Liver (tissue), 9 donors: ENCODE results near the gene SLMAP. TPM values are rescaled to one million over a fixed set of nuclear protein-coding genes. Genes with fewer than 3 reads are reported as not detected.

ENCODE experiments used
- DNase-seq: peaks from one replicate; pipeline ENCODE4 v3.0.0-alpha.2; 2017; ENCODE audit warnings: low spot score
- H3K27ac ChIP-seq, 2 donors: one replicate each; pipeline ENCODE4 v1.7.0; 2013; ENCODE audit warnings: inconsistent platforms in 2 of 2, low read length in 2 of 2, control low read depth in 1 of 2, low read depth in 1 of 2, mild to moderate bottlenecking in 1 of 2
- H3K27me3 ChIP-seq, 4 donors: one replicate each; pipeline versions ENCODE4 v1.6.1 to v1.7.0; 2013; ENCODE audit warnings: low read length in 3 of 4, inconsistent platforms in 1 of 4, mild to moderate bottlenecking in 1 of 4, moderate library complexity in 1 of 4; ENCODE audit not compliant: control insufficient read depth in 4 of 4, insufficient read depth in 4 of 4
- H3K36me3 ChIP-seq, 4 donors: one replicate each; pipeline versions ENCODE4 v1.6.1 to v1.7.0; 2013; ENCODE audit warnings: low read length in 3 of 4, mild to moderate bottlenecking in 3 of 4, low read depth in 1 of 4, moderate library complexity in 1 of 4; ENCODE audit not compliant: control insufficient read depth in 4 of 4, insufficient read depth in 3 of 4
- H3K4me1 ChIP-seq, 4 donors: one replicate each; pipeline versions ENCODE4 v1.6.1 to v1.7.0; 2013; ENCODE audit warnings: low read length in 3 of 4, mild to moderate bottlenecking in 3 of 4, moderate library complexity in 1 of 4; ENCODE audit not compliant: control insufficient read depth in 4 of 4, insufficient read depth in 4 of 4
- H3K4me3 ChIP-seq, 3 donors: one replicate each; pipeline versions ENCODE4 v1.6.1 to v1.7.0; 2013; ENCODE audit warnings: low read length in 3 of 3, control low read depth in 1 of 3, low read depth in 1 of 3, mild to moderate bottlenecking in 1 of 3
- H3K9ac ChIP-seq, 2 donors: one replicate each; pipeline ENCODE4 v1.7.0; 2013; ENCODE audit warnings: low read length in 2 of 2, mild to moderate bottlenecking in 2 of 2, moderate library complexity in 2 of 2, control low read depth in 1 of 2, low read depth in 1 of 2
- H3K9me3 ChIP-seq, 4 donors: one replicate each; pipeline versions ENCODE4 v1.6.1 to v1.7.0; 2013; ENCODE audit warnings: low read length in 3 of 4; ENCODE audit not compliant: control insufficient read depth in 4 of 4
- CTCF ChIP-seq: fragments of 150-350 bp; IDR thresholded peaks from 2 replicates; pipeline ENCODE4 v1.5.1; 2017; ENCODE audit warnings: improper control_type of control experiment, low read depth, low read length; ENCODE audit not compliant: missing input control
- EGR1 ChIP-seq, 2 donors: IDR thresholded peaks; 2 replicates each; pipeline ENCODE4 v1.6.1; 2016 to 2018; ENCODE audit warnings: antibody characterized with exemption in 2 of 2, low read depth in 2 of 2
- FOXA1 ChIP-seq: IDR thresholded peaks from 2 replicates; pipeline ENCODE4 v1.6.1; 2016; ENCODE audit warnings: antibody characterized with exemption
- FOXA2 ChIP-seq: IDR thresholded peaks from 2 replicates; pipeline ENCODE4 v1.6.1; 2016; ENCODE audit warnings: antibody characterized with exemption
- GABPA ChIP-seq, 2 donors: IDR thresholded peaks in 1 of 2; conservative IDR thresholded peaks in 1 of 2; 2 replicates each; pipeline ENCODE4 v1.6.1; 2016; ENCODE audit warnings: antibody characterized with exemption in 2 of 2, mild to moderate bottlenecking in 1 of 2, moderate library complexity in 1 of 2
- HNF4A ChIP-seq, 2 donors: conservative IDR thresholded peaks; 2 replicates each; pipeline ENCODE4 v1.6.1; 2016; ENCODE audit warnings: antibody characterized with exemption in 2 of 2, mild to moderate bottlenecking in 2 of 2
- JUND ChIP-seq, 2 donors: IDR thresholded peaks; 2 replicates each; pipeline ENCODE4 v1.6.1; 2016; ENCODE audit warnings: antibody characterized with exemption in 2 of 2
- NR2F2 ChIP-seq: IDR thresholded peaks from 2 replicates; pipeline ENCODE4 v1.6.1; 2016; ENCODE audit warnings: antibody characterized with exemption
- RAD21 ChIP-seq, 2 donors: IDR thresholded peaks; 2 replicates each; pipeline ENCODE4 v1.6.1; 2016; ENCODE audit warnings: antibody characterized with exemption in 2 of 2, mild to moderate bottlenecking in 2 of 2
- REST ChIP-seq: IDR thresholded peaks from 2 replicates; pipeline ENCODE4 v1.6.1; 2016; ENCODE audit warnings: antibody characterized with exemption, mild to moderate bottlenecking
- RXRA ChIP-seq, 2 donors: IDR thresholded peaks; 2 replicates each; pipeline ENCODE4 v1.6.1; 2017 to 2018; ENCODE audit warnings: antibody characterized with exemption in 2 of 2, mild to moderate bottlenecking in 1 of 2
- SP1 ChIP-seq: IDR thresholded peaks from 2 replicates; pipeline ENCODE4 v1.6.1; 2018; ENCODE audit warnings: antibody characterized with exemption, mild to moderate bottlenecking
- TAF1 ChIP-seq: conservative IDR thresholded peaks from 2 replicates; pipeline ENCODE4 v1.6.1; 2016; ENCODE audit warnings: antibody characterized with exemption, mild to moderate bottlenecking
- YY1 ChIP-seq: IDR thresholded peaks from 2 replicates; pipeline ENCODE4 v1.6.1; 2016; ENCODE audit warnings: antibody characterized with exemption, mild to moderate bottlenecking
- WGBS: extraction: QIAGEN DNeasy Blood & Tissue Kit; methylation state at CpG from one replicate; pipeline ENCODE4 v1.1.7; 2013; 5-methylcytosine and 5-hydroxymethylcytosine counted together
- polyA plus RNA-seq, 2 donors: library from polyadenylated mRNA; stranded (reverse) in 1 of 2; unstranded in 1 of 2; fragments of 200-250 nt in 1 of 2; fragments of >200 nt in 1 of 2; fragmentation: Nextera tagmentation in 1 of 2; extraction: Ambion mirVana in 1 of 2; gene quantifications; one replicate each; pipeline versions ENCODE4 v1.2.1 to v1.2.3, GENCODE V29; 2013 to 2015
- total RNA-seq, 2 donors: library from RNA; depleted of rRNA; stranded (reverse); fragments of >200 nt; gene quantifications; one replicate each; pipeline ENCODE4 v1.2.3, GENCODE V29; 2014
- TF ChIP-seq, protein P1 (sequence below): IDR thresholded peaks from 2 replicates; pipeline ENCODE4 v1.6.1; 2016; ENCODE audit warnings: antibody characterized with exemption
- TF ChIP-seq, protein P2 (sequence below): IDR thresholded peaks from 2 replicates; pipeline ENCODE4 v1.6.1; 2016; ENCODE audit warnings: antibody characterized with exemption
- TF ChIP-seq, protein P3 (sequence below): IDR thresholded peaks from 2 replicates; pipeline ENCODE4 v1.6.1; 2016; ENCODE audit warnings: antibody characterized with exemption
- donor health status: healthy.
- donor health status: healthy.
- donor health status: healthy.
- donor health status: healthy.
- donor health status: healthy.

The SLMAP gene
- total and polyA plus RNA-seq, 4 donors, result 10.2 to 37.8 (median 19.4) TPM

DNA sequence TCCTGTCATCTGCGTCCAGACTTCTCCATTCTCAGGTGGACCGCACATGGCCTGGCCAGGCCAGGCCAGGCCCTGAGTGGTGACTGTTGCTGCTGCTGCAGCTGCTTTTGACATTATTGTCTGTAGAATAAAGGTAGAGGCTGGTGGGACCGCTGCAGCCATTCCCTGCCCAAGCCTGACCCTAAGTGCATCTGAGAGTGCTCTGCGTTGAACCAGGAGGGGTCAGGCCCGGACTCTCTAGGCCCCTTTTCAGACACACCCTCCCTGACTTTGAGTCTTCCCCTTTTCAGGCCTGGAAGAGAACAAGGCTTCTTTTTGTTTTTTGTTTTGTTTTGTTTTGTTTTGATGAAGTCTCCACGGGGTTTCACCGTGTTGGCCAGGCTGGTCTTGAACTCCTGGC lies 197.5 kb downstream of the SLMAP start:
- H3K9ac ChIP-seq, result no peak overlapping the region
- WGBS, result 89% methylated on average over 7 of the region's 7 CpGs
- no peak for DNase-seq
- no peak overlapping the region for H3K27ac ChIP-seq
- no peaks in the 10 kb centered on the region for H3K9me3 ChIP-seq
- no peaks in the 10 kb centered on the region for H3K36me3 ChIP-seq
- no peak overlapping the region for H3K4me3 ChIP-seq
- TF ChIP-seq YY1 (no peak), SP1 (no peak), RAD21 (IDR thresholded peaks at IDR 0.05) (no peak), NR2F2 (no peak), FOXA2 (no peak), GABPA (IDR thresholded peaks at IDR 0.05 in 1 of 2, conservative IDR thresholded peaks at IDR 0.05 in 1 of 2) (no peak), FOXA1 (no peak), EGR1 (IDR thresholded peaks at IDR 0.05; ENCODE audit: low read depth in 2 of 2) (no peak), CTCF (no peak), TAF1 (no peak), REST (no peak), JUND (IDR thresholded peaks at IDR 0.05) (no peak), RXRA (IDR thresholded peaks at IDR 0.05) (no peak), HNF4A (conservative IDR thresholded peaks at IDR 0.05) (no peak)
- TF ChIP-seq, protein P1, sequence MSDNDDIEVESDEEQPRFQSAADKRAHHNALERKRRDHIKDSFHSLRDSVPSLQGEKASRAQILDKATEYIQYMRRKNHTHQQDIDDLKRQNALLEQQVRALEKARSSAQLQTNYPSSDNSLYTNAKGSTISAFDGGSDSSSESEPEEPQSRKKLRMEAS, result no peak
- TF ChIP-seq, protein P2, sequence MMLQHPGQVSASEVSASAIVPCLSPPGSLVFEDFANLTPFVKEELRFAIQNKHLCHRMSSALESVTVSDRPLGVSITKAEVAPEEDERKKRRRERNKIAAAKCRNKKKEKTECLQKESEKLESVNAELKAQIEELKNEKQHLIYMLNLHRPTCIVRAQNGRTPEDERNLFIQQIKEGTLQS, result no peak
- TF ChIP-seq, protein P3, sequence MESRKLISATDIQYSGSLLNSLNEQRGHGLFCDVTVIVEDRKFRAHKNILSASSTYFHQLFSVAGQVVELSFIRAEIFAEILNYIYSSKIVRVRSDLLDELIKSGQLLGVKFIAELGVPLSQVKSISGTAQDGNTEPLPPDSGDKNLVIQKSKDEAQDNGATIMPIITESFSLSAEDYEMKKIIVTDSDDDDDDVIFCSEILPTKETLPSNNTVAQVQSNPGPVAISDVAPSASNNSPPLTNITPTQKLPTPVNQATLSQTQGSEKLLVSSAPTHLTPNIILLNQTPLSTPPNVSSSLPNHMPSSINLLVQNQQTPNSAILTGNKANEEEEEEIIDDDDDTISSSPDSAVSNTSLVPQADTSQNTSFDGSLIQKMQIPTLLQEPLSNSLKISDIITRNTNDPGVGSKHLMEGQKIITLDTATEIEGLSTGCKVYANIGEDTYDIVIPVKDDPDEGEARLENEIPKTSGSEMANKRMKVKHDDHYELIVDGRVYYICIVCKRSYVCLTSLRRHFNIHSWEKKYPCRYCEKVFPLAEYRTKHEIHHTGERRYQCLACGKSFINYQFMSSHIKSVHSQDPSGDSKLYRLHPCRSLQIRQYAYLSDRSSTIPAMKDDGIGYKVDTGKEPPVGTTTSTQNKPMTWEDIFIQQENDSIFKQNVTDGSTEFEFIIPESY, result no peak
- no peaks in the 10 kb centered on the region for H3K27me3 ChIP-seq
- no peaks in the 10 kb centered on the region for H3K4me1 ChIP-seq
